ENCODE results near the gene HS3ST3A1.
A peak's percentile ranks its signal among the peaks of the same experiment; 100 is the strongest.
"Not testable (repeated sequence)": the region's sequence is repeated elsewhere in the genome, so short reads cannot be mapped to it uniquely, and the experiment has no call there.

Gene HS3ST3A1

GRCh38 chr17:13575922-13576419 lies 25.8 kb downstream of the HS3ST3A1 start:
- no peak for DNase-seq (ENCODE audit: low read depth)

- no peak for DNase-seq (ENCODE audit: low read depth)
Measured at GRCh38 chr17:13575466-13575865, 26.3 kb downstream of the HS3ST3A1 start.

- no peak for DNase-seq (ENCODE audit: low read depth)
Measured at GRCh38 chr17:13572581-13572980, 29.1 kb downstream of the HS3ST3A1 start.

- DNase-seq (ENCODE audit: low read depth) = no peak
Measured at GRCh38 chr17:13569398-13570123, 32.2 kb downstream of the HS3ST3A1 start.

- DNase-seq (ENCODE audit: low read depth) = no peak
Measured at GRCh38 chr17:13568582-13569397, 32.9 kb downstream of the HS3ST3A1 start.

- DNase-seq (ENCODE audit: low read depth) = no peak
Measured at GRCh38 chr17:13563866-13564265, 37.9 kb downstream of the HS3ST3A1 start.

GRCh38 chr17:13562271-13562800 lies 39.4 kb downstream of the HS3ST3A1 start:
- DNase-seq (ENCODE audit: low read depth) = peak; percentile 95

- peak; percentile 22 for DNase-seq (ENCODE audit: low read depth)
Measured at GRCh38 chr17:13561606-13562270, 40.0 kb downstream of the HS3ST3A1 start.

- no peak for DNase-seq (ENCODE audit: low read depth)
Measured at GRCh38 chr17:13560935-13561334, 40.8 kb downstream of the HS3ST3A1 start.

- DNase-seq (ENCODE audit: low read depth) = no peak
Measured at GRCh38 chr17:13558588-13558987, 43.1 kb downstream of the HS3ST3A1 start.

GRCh38 chr17:13557077-13557476 lies 44.7 kb downstream of the HS3ST3A1 start:
- DNase-seq (ENCODE audit: low read depth) = peak; percentile 81

GRCh38 chr17:13554231-13554630 lies 47.5 kb downstream of the HS3ST3A1 start:
- DNase-seq (ENCODE audit: low read depth) = no peak

- peak; percentile 72 for DNase-seq (ENCODE audit: low read depth)
Measured at GRCh38 chr17:13550291-13550690, 51.4 kb downstream of the HS3ST3A1 start.

- not testable (repeated sequence) for DNase-seq (ENCODE audit: low read depth)
Measured at GRCh38 chr17:13548576-13548975, 53.2 kb downstream of the HS3ST3A1 start.

- no peak for DNase-seq (ENCODE audit: low read depth)
Measured at GRCh38 chr17:13546851-13547250, 54.9 kb downstream of the HS3ST3A1 start.

- DNase-seq (ENCODE audit: low read depth) = no peak
Measured at GRCh38 chr17:13545941-13546340, 55.8 kb downstream of the HS3ST3A1 start.

GRCh38 chr17:13544765-13545164 lies 57.0 kb downstream of the HS3ST3A1 start:
- peak; percentile 62 for DNase-seq (ENCODE audit: low read depth)

- peak; percentile 95 for DNase-seq (ENCODE audit: low read depth)
Measured at GRCh38 chr17:13544292-13544691, 57.4 kb downstream of the HS3ST3A1 start.

- DNase-seq (ENCODE audit: low read depth) = no peak
Measured at GRCh38 chr17:13542636-13543035, 59.1 kb downstream of the HS3ST3A1 start.

GRCh38 chr17:13541032-13541480 lies 60.7 kb downstream of the HS3ST3A1 start:
- DNase-seq (ENCODE audit: low read depth) = peak; percentile 93

- no peak for DNase-seq (ENCODE audit: low read depth)
Measured at GRCh38 chr17:13540546-13540945, 61.2 kb downstream of the HS3ST3A1 start.

- DNase-seq (ENCODE audit: low read depth) = no peak
Measured at GRCh38 chr17:13539421-13539820, 62.3 kb downstream of the HS3ST3A1 start.
